SW480 (cell line): ENCODE data around the gene KSR2.

Experiments
- DNase-seq: peaks from one replicate; pipeline ENCODE4 v3.0.0-alpha.2; 2016; ENCODE audit warnings: low spot score

The KSR2 gene

DNA sequence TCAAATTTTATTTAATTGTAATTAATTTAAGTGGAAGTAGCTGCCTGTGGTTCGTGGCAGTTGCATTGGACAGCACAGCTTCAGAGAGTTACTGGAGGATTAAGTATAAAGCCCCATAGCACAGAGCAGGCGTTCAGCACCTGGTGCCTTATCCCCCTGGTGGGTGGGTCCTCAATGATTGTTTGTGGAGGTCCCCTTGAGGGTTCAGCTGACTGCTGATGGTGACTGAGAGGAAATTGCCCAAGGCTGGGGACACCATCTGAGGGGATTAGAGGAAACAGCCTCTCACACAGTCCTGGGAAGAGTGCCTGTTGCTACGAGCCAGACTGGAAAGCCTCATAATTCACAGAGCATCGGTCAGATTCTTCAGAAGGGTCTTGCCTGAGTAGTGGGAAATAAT, 524.0 kb downstream of the KSR2 start:
- DNase-seq, result no peak

DNA sequence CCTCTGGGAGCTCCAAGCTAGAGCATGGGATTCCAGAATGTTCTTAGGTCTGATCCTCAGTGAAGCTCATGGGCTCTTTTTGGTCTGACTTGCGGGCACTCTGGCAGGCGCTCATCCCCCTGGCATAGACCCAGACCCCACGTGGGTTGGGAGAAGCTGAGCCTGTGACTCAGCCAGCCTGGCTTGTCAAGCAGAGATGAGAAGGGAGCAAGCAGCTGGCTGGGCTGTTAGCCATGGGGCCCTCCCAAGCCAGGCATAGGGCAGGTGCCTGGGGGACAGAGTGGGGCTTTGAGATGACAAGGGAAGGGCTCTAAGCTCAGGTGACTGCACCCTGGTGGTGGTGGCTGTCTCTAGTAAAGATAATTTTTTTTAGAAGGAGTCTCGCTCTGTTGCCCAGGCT, 527.0 kb downstream of the KSR2 start:
- DNase-seq, result no peak

DNA sequence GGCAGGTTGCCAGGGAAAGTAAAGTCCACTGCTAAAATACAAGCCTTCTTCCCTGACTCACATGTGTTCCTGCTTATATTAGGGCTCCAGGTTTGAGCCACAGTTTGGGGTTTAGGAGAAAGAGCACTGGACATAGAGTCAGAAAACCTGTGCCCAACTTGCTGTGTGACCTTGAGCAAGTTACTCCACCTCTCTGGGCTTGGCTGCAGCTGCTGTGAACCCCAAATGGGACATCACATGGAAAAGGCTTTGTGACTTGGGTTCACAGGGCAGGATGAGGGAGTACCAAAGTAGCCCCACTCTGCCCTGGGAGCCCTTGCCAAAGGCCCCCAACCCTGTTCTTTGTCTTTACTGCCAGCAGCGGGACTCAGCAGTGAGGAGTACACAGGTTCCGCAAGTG, 528.4 kb downstream of the KSR2 start:
- DNase-seq, result no peak

DNA sequence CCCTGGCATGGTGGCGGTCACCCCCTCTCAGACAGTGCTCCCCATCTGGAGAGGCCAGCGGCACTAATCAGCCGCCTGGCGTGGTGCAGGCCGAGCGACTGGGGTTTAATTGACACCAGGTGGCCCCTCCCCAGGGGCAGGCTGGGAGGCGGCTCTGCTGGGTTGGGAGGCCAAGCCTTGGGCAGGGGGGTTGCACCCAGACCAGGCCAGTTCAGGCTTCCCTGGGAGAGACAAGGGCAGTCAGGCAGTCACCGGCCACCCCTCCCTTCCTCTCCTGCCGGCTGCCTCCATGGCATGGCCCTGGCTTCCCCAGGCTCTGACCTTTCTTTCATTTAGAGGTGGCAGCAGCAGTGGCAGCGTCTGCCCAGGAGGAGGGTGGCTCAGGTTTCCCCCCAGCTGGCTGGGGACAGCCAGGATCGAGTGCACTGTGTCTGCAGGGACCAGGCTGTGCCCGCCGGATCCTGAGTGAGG, 529.2 kb downstream of the KSR2 start:
- DNase-seq, result no peak

DNA sequence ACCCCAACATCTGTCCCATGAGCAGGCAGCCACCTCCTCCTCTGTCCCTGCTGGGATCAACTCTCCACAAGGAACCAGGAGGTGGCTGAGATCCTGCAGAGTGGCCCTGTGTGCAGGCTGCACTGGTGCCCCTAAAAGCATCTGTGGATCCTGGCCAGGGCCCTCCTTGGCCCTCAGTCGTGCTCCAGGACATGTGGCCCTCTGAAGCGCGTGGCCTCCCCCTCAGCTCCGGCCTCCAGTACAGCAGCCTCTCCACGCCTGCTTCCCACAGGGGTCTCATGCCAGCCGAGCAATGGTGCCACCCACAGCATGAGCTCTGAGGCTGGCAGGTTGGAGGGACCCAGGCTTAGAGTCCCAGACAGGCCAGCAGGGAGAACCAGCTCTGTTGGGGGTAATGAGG, 530.0 kb downstream of the KSR2 start:
- no peak for DNase-seq

DNA sequence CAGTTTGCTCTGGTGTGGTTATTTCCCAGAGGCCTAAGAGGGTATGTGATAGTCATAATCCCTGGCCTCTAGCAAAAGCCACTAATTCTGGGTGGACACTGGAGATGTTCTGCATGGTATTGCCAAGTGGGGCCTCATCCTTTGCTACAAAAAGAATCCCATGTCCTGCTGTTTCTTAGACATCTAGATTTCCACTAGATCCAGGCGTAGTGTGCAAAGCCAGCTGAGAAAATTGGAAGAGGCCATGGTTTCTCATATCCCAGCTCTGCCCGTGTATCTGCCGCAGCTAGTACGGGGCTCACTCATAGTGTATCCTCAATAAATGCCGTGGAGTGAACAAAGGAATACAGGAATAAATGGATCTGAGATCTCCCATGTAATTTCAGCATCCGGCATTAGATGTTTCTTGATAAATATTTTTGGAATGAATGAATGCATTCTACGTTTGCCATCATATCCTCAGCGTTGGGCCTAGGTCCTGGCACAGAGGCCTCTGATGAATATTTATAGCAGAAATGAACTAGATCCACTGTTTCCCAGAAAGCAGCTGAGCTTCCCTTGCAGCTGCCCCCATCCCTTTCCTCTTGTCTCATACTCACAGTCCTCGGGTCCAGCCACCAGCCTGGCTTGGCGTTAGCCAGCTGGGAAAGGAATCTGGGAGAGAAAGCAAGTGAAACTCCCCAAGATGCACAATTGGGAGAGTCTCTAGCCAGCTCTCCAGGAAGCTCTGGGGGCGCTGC, 531.1 kb downstream of the KSR2 start:
- DNase-seq, result no peak

DNA sequence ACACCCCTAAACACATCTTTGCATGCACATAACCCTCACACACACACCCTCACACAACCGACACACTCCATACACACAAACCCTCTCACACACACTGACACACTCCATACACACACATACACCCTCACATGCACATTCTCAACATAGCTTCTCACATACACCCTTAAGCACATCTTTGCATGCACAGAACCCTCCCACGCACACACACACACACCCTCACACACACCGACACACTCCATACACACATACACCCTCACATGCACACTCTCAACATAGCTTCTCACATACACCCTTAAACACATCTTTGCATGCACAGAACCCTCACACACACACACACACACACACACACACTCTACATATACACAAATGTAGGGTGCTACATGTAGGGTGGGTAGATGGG, 534.9 kb downstream of the KSR2 start:
- no peak for DNase-seq

DNA sequence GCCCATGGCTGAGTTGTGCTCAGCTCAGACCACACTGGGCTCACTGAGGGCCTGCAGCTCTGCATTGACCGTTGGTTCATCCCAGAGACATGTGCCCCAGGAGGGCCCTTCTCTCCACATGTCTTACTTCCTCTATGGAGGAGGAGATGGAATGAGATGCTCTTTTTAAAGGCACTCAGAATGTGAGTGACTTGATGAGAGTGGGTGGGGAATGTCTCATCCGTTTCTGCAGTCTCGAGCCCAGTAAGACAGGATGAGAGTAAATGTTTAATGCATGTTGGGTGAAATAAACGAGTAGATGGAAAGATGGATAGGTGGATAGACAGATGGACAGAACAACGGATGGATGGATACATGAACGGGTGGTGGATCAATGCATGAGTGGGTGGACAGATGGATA, 538.5 kb downstream of the KSR2 start:
- no peak for DNase-seq

DNA sequence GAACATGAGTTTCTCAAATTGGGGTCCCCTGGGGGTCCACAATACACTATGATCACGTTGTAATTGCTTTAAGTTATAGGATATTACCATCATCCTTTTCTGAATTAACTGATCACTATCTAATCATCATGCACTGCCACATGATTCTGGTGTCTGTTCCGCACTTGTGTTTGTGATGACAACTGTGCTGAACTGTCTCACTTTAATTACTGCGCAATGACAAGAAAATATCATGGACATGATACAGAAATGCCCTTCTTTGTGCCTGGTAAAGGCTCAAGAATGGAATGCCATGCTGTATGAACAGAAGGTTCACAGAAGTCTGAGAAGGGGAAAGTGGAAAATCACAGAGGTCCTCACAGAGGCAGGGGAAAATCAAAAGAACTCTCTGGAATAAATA, 541.6 kb downstream of the KSR2 start:
- no peak for DNase-seq

DNA sequence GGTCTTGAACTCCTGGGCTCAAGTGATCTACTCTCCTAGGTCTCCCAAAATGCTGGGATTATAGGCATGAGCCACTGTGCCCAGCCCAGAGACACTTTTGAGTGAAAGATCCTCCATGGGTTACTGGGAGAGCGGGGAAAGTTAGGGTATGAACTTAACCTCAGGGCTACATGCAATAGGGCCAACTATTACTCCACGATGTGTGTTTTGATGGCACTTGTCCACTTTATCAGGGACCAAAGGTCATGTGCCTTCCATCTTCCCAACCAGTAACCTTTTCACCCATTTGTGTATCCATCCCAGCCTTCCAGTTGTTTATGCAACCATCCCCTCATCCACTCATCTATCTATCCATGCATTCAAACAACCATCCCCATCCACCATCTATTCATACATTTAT, 546.8 kb downstream of the KSR2 start:
- DNase-seq, result no peak

DNA sequence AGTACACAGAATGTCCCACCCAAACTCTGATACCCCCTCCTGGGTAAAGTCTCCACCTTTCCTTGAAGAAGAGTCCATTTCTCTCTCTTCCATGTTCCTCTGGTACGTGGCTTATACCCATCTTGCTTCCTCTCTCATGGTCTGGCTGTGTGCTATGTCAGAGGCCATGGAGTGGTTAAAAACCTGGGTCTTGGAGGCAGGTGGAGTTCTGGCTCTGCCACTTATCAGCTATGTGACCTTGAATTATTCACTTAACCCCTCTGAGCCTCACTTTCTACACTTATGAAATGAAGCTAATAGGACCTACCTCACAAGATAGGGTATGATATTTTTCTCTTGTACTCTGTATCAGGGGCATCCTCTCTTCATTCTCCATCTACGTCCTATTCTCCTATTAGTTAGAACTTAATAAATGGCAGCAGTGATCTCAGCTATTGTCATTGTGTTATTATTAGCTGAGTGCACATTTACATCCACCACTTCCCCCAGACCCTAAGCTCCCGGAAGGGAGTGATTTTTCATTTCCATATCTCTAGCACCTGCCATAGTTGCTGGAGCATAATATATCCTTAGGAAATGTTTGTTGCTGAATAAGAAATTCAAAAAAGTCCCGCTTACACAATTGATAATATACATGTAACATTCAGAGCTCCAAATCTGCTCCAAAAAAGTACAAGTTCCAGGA, 547.6 kb downstream of the KSR2 start:
- DNase-seq, result no peak

DNA sequence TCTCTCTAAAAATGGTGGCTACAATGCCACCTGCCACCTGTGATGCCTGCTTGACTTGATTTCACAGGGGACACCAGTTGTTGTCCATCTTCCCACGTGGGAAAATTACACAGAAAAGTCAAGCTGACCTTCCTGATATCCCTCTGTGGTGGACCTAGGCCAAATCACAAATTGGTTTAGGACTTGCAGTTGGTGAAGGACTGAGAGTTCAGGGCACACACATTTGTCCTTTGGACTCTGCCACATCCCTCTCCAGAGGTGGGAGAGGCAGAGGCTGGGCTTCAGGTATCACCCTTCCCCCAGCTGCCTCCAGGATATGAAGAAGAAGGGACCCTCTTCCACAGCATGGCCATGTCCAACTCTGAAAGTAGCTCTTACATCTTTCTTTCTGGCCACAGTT, 551.8 kb downstream of the KSR2 start:
- DNase-seq, result no peak

DNA sequence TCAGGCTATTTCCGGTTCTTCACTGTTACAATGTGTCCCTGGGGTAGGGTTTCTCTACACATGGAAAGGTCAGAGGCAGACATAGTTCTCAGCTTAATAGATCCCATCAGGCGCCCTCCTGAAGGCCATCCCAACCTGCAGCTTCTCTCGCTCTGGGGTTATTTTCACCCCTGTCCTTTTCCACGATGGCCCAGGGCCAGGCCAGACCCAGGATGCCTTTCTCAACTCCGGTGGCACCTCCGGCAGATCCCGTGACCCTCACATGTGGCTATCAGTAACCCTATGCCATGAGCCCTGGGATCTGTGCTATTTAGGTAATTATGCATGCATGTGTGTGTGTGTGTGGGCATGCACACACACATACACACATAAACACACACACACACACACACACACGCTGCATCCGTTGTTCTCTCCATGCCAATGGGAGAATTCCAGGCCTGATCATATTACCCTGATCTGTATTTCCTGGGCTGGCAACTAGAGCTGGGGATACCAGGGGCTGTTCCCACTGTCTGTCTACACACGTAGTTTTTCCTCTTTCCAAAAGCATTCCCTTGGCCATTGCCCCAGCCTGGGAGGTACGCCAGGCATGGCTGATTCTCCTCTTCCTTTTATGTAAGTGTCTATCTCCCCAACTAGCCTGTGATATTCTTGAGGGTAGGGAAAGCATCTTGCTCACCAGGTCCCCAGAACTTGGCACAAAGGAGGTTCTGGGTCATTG, 556.2 kb downstream of the KSR2 start:
- DNase-seq, result no peak

DNA sequence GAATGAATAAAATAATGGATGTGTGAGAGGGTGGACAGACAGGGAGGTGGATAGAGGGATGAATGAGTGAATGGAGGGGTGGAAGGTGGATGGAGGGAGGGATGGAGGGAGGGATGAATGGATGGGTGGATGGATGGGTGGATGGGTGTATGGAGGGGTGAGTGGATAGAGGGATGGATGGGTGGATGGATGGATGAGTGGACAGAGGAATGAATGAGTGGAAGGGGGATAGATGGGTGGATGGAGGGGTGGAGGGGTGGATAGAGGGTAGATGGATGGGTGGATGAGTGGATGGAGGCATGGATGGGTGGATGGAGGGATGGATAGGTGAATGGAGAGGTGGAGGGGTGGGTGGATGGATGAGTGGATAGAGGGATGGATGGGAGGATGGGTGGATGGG, 559.5 kb downstream of the KSR2 start:
- no peak for DNase-seq

DNA sequence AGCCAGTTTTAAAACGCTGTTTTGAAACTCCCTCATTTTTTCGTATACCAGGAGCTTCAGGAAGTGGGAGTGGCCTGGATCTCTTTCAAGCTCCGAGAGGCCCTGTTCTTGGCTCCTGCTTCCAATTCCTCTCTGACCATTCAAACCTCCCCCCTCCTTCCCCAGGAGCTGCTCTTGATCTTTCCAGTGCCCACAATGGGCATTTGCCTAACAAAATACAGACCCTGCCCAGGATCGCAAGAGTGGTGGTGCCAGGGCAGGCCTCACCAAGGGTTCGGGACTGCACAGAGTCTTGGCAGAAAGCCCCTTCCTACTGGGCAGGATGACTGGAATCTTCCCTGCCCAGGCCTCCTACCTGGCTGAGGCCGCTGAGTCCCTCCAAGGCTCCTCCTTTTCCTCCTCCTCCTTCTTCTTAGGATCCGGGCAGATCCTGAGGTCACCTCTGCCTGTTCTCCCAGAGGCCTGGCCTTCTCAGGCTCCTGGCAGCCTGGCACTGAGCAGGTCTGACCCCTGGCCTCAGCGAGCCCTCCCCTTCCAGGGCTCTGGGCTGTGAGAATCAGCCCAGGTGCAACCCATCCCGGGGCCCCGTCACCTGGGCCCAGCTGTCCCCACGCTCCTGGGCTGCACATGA, 560.5 kb downstream of the KSR2 start:
- DNase-seq, result peak; percentile 29

DNA sequence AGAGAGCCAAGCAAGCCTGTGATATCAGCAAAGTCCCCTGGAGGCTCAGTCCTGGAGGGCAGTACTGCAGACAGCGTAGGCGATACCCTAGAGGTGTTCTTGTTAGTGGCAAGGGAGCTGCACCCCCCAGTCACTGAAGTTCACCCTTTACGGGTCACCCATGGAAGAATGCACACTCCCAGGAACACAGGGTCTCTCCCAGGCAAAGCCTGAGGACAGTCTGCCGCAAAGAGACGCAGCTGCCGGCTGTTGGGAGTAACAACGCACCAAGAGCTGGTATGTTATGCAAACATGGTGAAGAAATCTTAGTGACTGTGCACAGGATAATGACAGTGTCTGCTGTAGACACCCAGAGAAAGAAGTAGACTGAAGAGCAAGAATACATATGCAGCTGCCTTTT, 563.9 kb downstream of the KSR2 start:
- no peak for DNase-seq

DNA sequence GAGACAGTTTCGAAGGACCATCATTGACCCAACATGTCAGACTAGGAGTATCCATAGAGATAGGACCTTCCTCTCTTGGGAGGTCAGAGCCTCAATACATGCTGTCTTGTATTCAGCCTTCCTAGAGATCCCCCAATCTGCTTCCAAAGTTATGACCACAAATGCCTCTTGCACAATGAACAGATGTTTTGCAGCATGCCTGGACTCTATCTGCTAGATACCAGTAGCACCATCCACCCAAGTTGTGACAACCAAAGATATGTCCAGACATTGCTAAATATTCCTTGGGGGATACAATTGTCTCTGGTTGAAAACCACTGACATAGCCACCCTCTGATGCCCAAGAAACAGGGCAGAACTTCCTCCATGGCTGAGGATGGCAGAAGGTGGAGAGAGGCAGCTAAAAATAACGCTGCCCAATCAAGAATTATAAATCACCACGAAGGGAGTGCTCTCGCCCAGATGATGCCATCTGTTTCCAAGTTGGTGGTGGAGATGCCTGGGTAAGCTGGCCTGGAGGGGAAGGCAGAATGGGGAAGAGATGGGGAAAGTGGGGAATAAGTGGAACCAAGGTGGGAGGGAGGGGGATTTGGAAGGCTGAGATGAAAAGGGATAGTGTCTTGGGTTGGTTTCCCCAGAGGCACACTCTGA, 564.5 kb downstream of the KSR2 start:
- DNase-seq, result no peak

DNA sequence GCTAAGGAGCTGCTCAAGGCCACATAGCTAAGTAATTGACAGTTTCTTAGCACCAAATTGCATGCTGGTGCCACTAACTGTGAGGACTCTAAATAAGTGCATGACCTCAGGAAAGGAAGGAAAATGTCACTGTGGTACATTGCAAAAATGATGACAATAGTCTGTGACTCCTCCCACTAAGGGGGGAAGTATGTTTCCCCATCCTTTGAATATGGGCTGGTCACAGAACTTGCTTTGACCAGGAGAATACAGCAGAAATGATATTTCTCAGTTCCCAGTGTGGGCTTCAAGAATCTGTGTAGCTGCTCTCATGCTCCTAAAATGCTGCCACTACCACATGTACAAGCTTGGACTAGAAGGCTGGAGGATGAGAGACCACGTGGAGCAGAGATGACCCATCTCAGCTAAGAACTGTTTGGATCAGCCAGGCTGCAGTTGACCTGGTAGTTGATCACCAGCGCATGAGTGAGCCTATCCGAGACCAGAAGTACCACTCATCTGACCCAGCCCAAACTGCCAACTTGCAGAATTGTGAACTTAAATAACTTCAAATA, 565.1 kb downstream of the KSR2 start:
- no peak for DNase-seq
